MCF 10A (cell line): Measurements from ENCODE around the gene MAD1L1. TPM values are rescaled to one million over a fixed set of nuclear protein-coding genes. Genes with fewer than 3 reads are reported as not detected.

Experiments
- BruUV-seq: library from RNA; stranded (reverse); fragments of 400-500 nt; replicated peaks from 2 replicates; lab custom pipeline; 2021; lab: Mats Ljungman, UMichigan
- CTCF ChIA-PET: fragments of 300-600 bp; sonication (Branson Sonifier 250); formaldehyde crosslinking; extraction: SDS; loops from one replicate; lab custom pipeline; 2021; ENCODE audit warnings: antibody characterized with exemption, inconsistent platforms; lab: Yijun Ruan, JAX
- POLR2A ChIA-PET: fragments of 300-600, 350-650 bp; sonication (Branson Sonifier 250); formaldehyde crosslinking; extraction: SDS; loops from one replicate; lab custom pipeline; 2020; ENCODE audit warnings: antibody characterized with exemption, inconsistent platforms; lab: Yijun Ruan, JAX
- DNase-seq: peaks from one replicate; pipeline ENCODE4 v3.0.0-alpha.2; 2018; ENCODE audit not compliant: unreplicated experiment
- H3K27ac Mint-ChIP-seq: one replicate; pipeline ENCODE4 v1.8.0; 2022; ENCODE audit warnings: mild to moderate bottlenecking, low read depth, mixed read lengths; ENCODE audit not compliant: unreplicated experiment
- H3K27me3 Mint-ChIP-seq: one replicate; pipeline ENCODE4 v1.8.0; 2022; ENCODE audit warnings: mixed read lengths; ENCODE audit not compliant: insufficient read depth, unreplicated experiment
- H3K36me3 Mint-ChIP-seq: one replicate; pipeline ENCODE4 v1.8.0; 2022; ENCODE audit warnings: mild to moderate bottlenecking, moderate library complexity, mixed read lengths; ENCODE audit not compliant: insufficient read depth, unreplicated experiment
- H3K4me1 Mint-ChIP-seq: one replicate; pipeline ENCODE4 v1.8.0; 2022; ENCODE audit warnings: mixed read lengths; ENCODE audit not compliant: insufficient read depth, unreplicated experiment
- H3K4me3 Mint-ChIP-seq: one replicate; pipeline ENCODE4 v1.8.0; 2022; ENCODE audit warnings: mild to moderate bottlenecking, moderate library complexity, mixed read lengths; ENCODE audit not compliant: unreplicated experiment
- H3K9me3 Mint-ChIP-seq: one replicate; pipeline ENCODE4 v1.8.0; 2022; ENCODE audit warnings: mixed read lengths; ENCODE audit not compliant: unreplicated experiment
- CTCF ChIP-seq: fragments of 200-600 bp; IDR thresholded peaks from one replicate; pipeline ENCODE4 v1.8.0; 2022; ENCODE audit warnings: antibody characterized with exemption, mild to moderate bottlenecking; ENCODE audit not compliant: unreplicated experiment
- intact Hi-C: fragments of 100-400 bp; cut with micrococcal nuclease; formaldehyde crosslinking; loops from 2 replicates; pipeline ENCODE4 v1.14.1; 2022
- total RNA-seq: library from RNA; stranded (reverse); gene quantifications from 2 replicates; pipeline ENCODE4 v1.2.3, GENCODE V29; 2022

Gene MAD1L1
- total RNA-seq, 1 experiment from 2014 or later = 25.2 TPM

DNA sequence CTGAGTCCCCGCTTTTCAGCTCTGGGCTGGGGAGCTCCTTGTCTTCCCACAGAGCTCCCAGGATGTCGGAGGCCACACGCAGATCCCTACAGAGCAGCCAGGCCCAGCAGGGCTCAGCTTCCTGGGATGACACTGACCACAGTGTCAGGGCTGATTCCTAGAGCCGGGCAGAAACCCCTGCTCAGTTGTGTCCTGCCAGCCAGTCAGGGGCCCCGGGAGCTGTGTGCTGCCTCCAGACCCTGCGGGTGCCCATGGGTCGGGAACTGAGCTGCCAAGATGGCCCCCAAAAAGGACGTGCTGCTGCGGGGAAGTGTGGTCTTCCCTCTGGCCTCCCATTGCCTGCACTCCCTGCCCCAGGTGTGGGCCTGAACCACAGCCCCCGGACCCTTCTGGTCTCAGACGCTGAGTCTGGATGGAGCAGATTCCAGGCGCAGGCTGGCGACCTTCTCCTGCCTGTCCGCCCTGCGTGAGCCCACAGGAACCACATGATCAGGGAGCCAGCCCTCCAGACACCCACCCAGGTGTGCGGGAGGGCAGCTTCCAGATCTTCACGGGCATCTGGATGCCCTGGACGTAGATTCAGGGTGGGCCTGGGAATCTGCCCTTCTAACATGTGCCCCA lies 217.4 kb downstream of the MAD1L1 start:
- no peak for DNase-seq
- Mint-ChIP-seq H3K4me1 (peaks cover 6% of the 10 kb centered on the region), H3K4me3 (no peak overlapping the region), H3K27me3 (no peaks in the 10 kb centered on the region), H3K27ac (no peak overlapping the region), H3K36me3 (peaks cover 10% of the 10 kb centered on the region), H3K9me3 (no peaks in the 10 kb centered on the region)
- BruUV-seq = no TSS peak
- ChIA-PET POLR2A (interaction anchor here (0.6 kb wide), 1 partner anchor 10 kb away, joined by 3 read pairs; no protein-coding TSS in a partner anchor), CTCF (no interaction called here)
- no peak for TF ChIP-seq CTCF
- intact Hi-C loops = no loop called here

GRCh38 chr7:2014391-2015241 lies 218.1 kb downstream of the MAD1L1 start:
- Mint-ChIP-seq H3K9me3 (no peaks in the 10 kb centered on the region), H3K4me1 (peaks cover 6% of the 10 kb centered on the region), H3K27me3 (no peaks in the 10 kb centered on the region), H3K36me3 (peaks cover 14% of the 10 kb centered on the region), H3K27ac (no peak overlapping the region), H3K4me3 (no peak overlapping the region)
- no peak for TF ChIP-seq CTCF
- BruUV-seq = no TSS peak
- DNase-seq = no peak
- intact Hi-C loops = no loop called here
- ChIA-PET CTCF (no interaction called here), POLR2A (interaction anchor here (0.6 kb wide), 1 partner anchor 9 kb away, joined by 3 read pairs; no protein-coding TSS in a partner anchor)

DNA sequence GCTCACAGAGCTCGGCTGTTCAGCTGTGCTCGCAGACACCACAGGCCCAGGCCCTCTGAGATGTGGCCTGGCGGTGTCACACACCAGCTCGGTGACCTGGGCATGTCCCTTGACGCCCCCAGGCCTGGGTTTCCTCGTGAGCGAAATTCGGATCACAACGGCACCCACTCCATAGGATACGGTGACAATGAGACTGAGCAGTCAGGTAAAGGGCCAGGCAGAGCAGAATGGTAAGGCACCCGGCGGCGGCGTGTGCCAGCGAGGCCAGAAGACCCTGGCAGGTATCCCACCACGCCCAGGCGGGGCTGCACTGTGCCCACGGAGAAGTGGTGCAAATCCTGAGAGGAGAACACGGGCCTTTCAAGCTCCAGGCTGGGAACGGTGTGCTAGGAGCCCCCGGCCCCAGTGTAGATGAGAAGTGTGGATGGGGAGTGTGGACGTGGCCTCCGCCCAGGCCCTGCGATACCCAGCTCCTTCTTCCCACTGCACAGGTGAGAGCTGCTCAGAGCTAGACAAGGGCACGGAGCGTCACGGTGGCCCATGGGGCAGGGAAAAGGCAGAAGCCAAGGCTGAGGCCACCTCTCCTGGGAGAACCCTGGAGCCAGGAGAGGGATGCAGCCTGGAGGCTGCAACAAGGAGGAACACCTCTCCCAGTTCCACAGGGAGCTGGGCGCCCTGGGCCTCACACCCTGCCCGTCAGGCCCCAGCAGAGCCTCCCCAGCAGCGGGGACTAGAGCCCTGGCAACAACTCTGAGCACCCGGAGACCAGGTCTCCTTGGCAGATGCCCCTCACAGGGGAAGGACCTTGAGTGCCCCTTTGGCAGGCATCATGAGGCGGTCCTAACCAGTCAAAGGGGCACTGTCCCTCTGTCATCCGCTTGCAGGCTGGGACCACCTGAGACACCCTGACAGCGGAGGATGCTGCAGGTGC lies 219.1 kb downstream of the MAD1L1 start:
- H3K27me3 Mint-ChIP-seq = no peaks in the 10 kb centered on the region
- BruUV-seq = no TSS peak
- H3K27ac Mint-ChIP-seq = no peak overlapping the region
- ChIA-PET POLR2A (no interaction called here), CTCF (no interaction called here)
- H3K4me1 Mint-ChIP-seq = peaks cover 2% of the 10 kb centered on the region
- DNase-seq = no peak
- H3K36me3 Mint-ChIP-seq = peaks cover 8% of the 10 kb centered on the region
- no peaks in the 10 kb centered on the region for H3K9me3 Mint-ChIP-seq
- H3K4me3 Mint-ChIP-seq = no peak overlapping the region
- no peak for TF ChIP-seq CTCF
- intact Hi-C loops = no loop called here
